Ramos (cell line): Measurements from ENCODE around the gene MIA2.

Experiments
- in situ Hi-C: fragments of 300-500 bp; cut with MboI; formaldehyde crosslinking; loops from one replicate; pipeline ENCODE4 v1.14.3; 2022; ENCODE audit warnings: low sequenced_read_pairs; ENCODE audit not compliant: unreplicated experiment

Gene MIA2

GRCh38 chr14:39376667-39377403 lies 143.1 kb downstream of the MIA2 start:
- in situ Hi-C loops, result no loop called here

GRCh38 chr14:39381366-39381765 lies 147.7 kb downstream of the MIA2 start:
- in situ Hi-C loops, result no loop called here

- in situ Hi-C loops, result no loop called here
These were observed 148.7 kb downstream of the MIA2 start for GRCh38 chr14:39382463-39382862.

GRCh38 chr14:39383026-39383660 lies 149.4 kb downstream of the MIA2 start:
- in situ Hi-C loops, result no loop called here

- in situ Hi-C loops, result no loop called here
These were observed 150.0 kb downstream of the MIA2 start for GRCh38 chr14:39383741-39384140.

GRCh38 chr14:39384177-39384576 lies 150.5 kb downstream of the MIA2 start:
- in situ Hi-C loops, result no loop called here

GRCh38 chr14:39393289-39393688 lies 159.6 kb downstream of the MIA2 start:
- in situ Hi-C loops, result no loop called here

GRCh38 chr14:39395555-39396254 lies 162.0 kb downstream of the MIA2 start:
- in situ Hi-C loops, result no loop called here

GRCh38 chr14:39396448-39396847 lies 162.7 kb downstream of the MIA2 start:
- in situ Hi-C loops, result no loop called here

GRCh38 chr14:39398382-39398781 lies 164.7 kb downstream of the MIA2 start:
- in situ Hi-C loops, result no loop called here

- in situ Hi-C loops, result no loop called here
These were observed 172.8 kb downstream of the MIA2 start for GRCh38 chr14:39406560-39406959.

- in situ Hi-C loops, result no loop called here
These were observed 182.4 kb downstream of the MIA2 start for GRCh38 chr14:39416072-39416471.

- in situ Hi-C loops, result no loop called here
These were observed 183.3 kb downstream of the MIA2 start for GRCh38 chr14:39417014-39417413.

- in situ Hi-C loops, result no loop called here
These were observed 185.6 kb downstream of the MIA2 start for GRCh38 chr14:39419272-39419671.

- in situ Hi-C loops, result no loop called here
These were observed 188.5 kb downstream of the MIA2 start for GRCh38 chr14:39422243-39422642.

GRCh38 chr14:39423793-39424192 lies 190.1 kb downstream of the MIA2 start:
- in situ Hi-C loops, result no loop called here

GRCh38 chr14:39425947-39426346 lies 192.2 kb downstream of the MIA2 start:
- in situ Hi-C loops, result loop anchor here (25.0 kb wide), 1 partner anchor 314 kb away; the partner anchor contains the start of genes GEMIN2 and SEC23A

GRCh38 chr14:39426605-39427004 lies 192.9 kb downstream of the MIA2 start:
- in situ Hi-C loops, result loop anchor here (25.0 kb wide), 1 partner anchor 314 kb away; the partner anchor contains the start of genes GEMIN2 and SEC23A

- in situ Hi-C loops, result loop anchor here (25.0 kb wide), 1 partner anchor 316 kb away; the partner anchor contains the start of genes GEMIN2 and SEC23A
These were observed 194.4 kb downstream of the MIA2 start for GRCh38 chr14:39428118-39428517.

- in situ Hi-C loops, result loop anchor here (25.0 kb wide), 1 partner anchor 319 kb away; the partner anchor contains the start of genes GEMIN2 and SEC23A
These were observed 197.2 kb downstream of the MIA2 start for GRCh38 chr14:39430762-39431415.
